Stimulated activated CD8-positive, alpha-beta memory T cell treated with anti-CD3 and anti-CD28 coated beads, Interleukin-15, amount 100 ng/mL, for 48 hours (primary cell): ENCODE measurements around the gene PSMB3.
"Not testable (repeated sequence)": the region's sequence is repeated elsewhere in the genome, so short reads cannot be mapped to it uniquely, and the experiment has no call there.

ENCODE experiments used
- DNase-seq, 2 donors: peaks; one replicate each; pipeline ENCODE4 v3.0.0-alpha.2; 2020; ENCODE audit warnings: low read depth in 2 of 2

PSMB3 gene

GRCh38 chr17:38749223-38750043, 3.1 kb upstream of the PSMB3 start:
- no peak for DNase-seq

- DNase-seq = no peak
These were observed 2.6 kb upstream of the PSMB3 start for GRCh38 chr17:38750044-38750311.

GRCh38 chr17:38750312-38751121, 2.0 kb upstream of the PSMB3 start:
- DNase-seq = no peak

- no peak for DNase-seq
These were observed 1.3 kb upstream of the PSMB3 start for GRCh38 chr17:38751144-38751807.

- DNase-seq = peak; percentile 54 to 64
These were observed 683 bp upstream of the PSMB3 start for GRCh38 chr17:38751808-38752307.

- DNase-seq = no peak
These were observed 548 bp downstream of the PSMB3 start for GRCh38 chr17:38753071-38753506.

- no peak for DNase-seq
These were observed 9.1 kb downstream of the PSMB3 start for GRCh38 chr17:38761612-38762011.

GRCh38 chr17:38762231-38762630, 9.7 kb downstream of the PSMB3 start:
- DNase-seq = no peak

GRCh38 chr17:38766341-38766740, 13.8 kb downstream of the PSMB3 start:
- no peak for DNase-seq

- DNase-seq = no peak
These were observed 15.9 kb downstream of the PSMB3 start for GRCh38 chr17:38768417-38768816.

GRCh38 chr17:38773258-38773657, 20.7 kb downstream of the PSMB3 start:
- no peak for DNase-seq

GRCh38 chr17:38777641-38778250, 25.2 kb downstream of the PSMB3 start:
- DNase-seq = no peak

- DNase-seq = no peak
These were observed 27.6 kb downstream of the PSMB3 start for GRCh38 chr17:38779965-38780752.

- no peak for DNase-seq
These were observed 30.7 kb downstream of the PSMB3 start for GRCh38 chr17:38783227-38783626.

GRCh38 chr17:38786372-38786771, 33.8 kb downstream of the PSMB3 start:
- DNase-seq = no peak

- not testable (repeated sequence) for DNase-seq
These were observed 35.5 kb downstream of the PSMB3 start for GRCh38 chr17:38787999-38788398.

- DNase-seq = no peak
These were observed 36.6 kb downstream of the PSMB3 start for GRCh38 chr17:38789185-38789584.

- not testable (repeated sequence) for DNase-seq
These were observed 37.7 kb downstream of the PSMB3 start for GRCh38 chr17:38790148-38790707.

GRCh38 chr17:38791162-38791561, 38.6 kb downstream of the PSMB3 start:
- no peak for DNase-seq

- DNase-seq = no peak
These were observed 41.7 kb downstream of the PSMB3 start for GRCh38 chr17:38794221-38794620.
